Ishikawa (cell line): ENCODE results near the gene USP30.

ENCODE experiments used
- CEBPB ChIP-seq: IDR thresholded peaks from 2 replicates; pipeline ENCODE4 v1.6.1; 2012
- CREB1 ChIP-seq: IDR thresholded peaks from 2 replicates; pipeline ENCODE4 v1.6.1; 2012; ENCODE audit warnings: low read depth
- EGR1 ChIP-seq: IDR thresholded peaks from 2 replicates; pipeline ENCODE4 v1.6.1; 2012
- EP300 ChIP-seq: IDR thresholded peaks from 2 replicates; pipeline ENCODE4 v1.6.1; 2012; ENCODE audit warnings: borderline replicate concordance
- FOXM1 ChIP-seq: IDR thresholded peaks from 2 replicates; pipeline ENCODE4 v1.6.1; 2012; ENCODE audit warnings: low read depth, borderline replicate concordance
- MAX ChIP-seq: IDR thresholded peaks from 2 replicates; pipeline ENCODE4 v1.6.1; 2012
- NFIC ChIP-seq: IDR thresholded peaks from 2 replicates; pipeline ENCODE4 v1.6.1; 2012
- RAD21 ChIP-seq: IDR thresholded peaks from 2 replicates; pipeline ENCODE4 v1.6.1; 2012; ENCODE audit warnings: low read depth
- REST ChIP-seq: IDR thresholded peaks from 2 replicates; pipeline ENCODE4 v1.6.1; 2012; ENCODE audit warnings: low read depth, mild to moderate bottlenecking
- TAF1 ChIP-seq: IDR thresholded peaks from 2 replicates; pipeline ENCODE4 v1.6.1; 2012; ENCODE audit warnings: low read depth, mild to moderate bottlenecking
- TCF12 ChIP-seq: IDR thresholded peaks from 2 replicates; pipeline ENCODE4 v1.6.1; 2012; ENCODE audit warnings: low read depth
- TEAD4 ChIP-seq: IDR thresholded peaks from 2 replicates; pipeline ENCODE4 v1.6.1; 2012
- USF1 ChIP-seq: IDR thresholded peaks from 2 replicates; pipeline ENCODE4 v1.6.1; 2012
- YY1 ChIP-seq: IDR thresholded peaks from 2 replicates; pipeline ENCODE4 v1.6.1; 2012; ENCODE audit warnings: low read depth
- ZBTB7A ChIP-seq: IDR thresholded peaks from 2 replicates; pipeline ENCODE4 v1.6.1; 2012; ENCODE audit warnings: low read depth

USP30 gene

GRCh38 chr12:109092497-109093021 is 40.2 kb downstream of the USP30 start:
- TF ChIP-seq EP300 (no peak), TEAD4 (no peak), CEBPB (no peak), TCF12 (no peak), EGR1 (no peak), MAX (no peak), NFIC (no peak), TAF1 (no peak), RAD21 (no peak)

GRCh38 chr12:109093022-109093918 is 40.9 kb downstream of the USP30 start, which contains the start of gene ALKBH2:
TSS of gene ALKBH2 (minus strand) at chr12:109093472. CDS start at chr12:109092786, 686 bp downstream.
- TF ChIP-seq EGR1 (no peak), TCF12 (peak; percentile 57), ZBTB7A (no peak), CREB1 (peak; percentile 81), REST (no peak), CEBPB (peak; percentile 15; the same call in 1 of the 2 replicates), YY1 (peak; percentile 49; the same call in 1 of the 2 replicates), USF1 (peak; percentile 62; the same call in 1 of the 2 replicates), RAD21 (peak; percentile 96), FOXM1 (no peak), EP300 (peak; percentile 49; the same call in 1 of the 2 replicates), TEAD4 (peak; percentile 58), MAX (peak; percentile 100), NFIC (no peak), TAF1 (peak; percentile 52; the same call in 1 of the 2 replicates)

GRCh38 chr12:109097140-109097434 is 44.7 kb downstream of the USP30 start:
- TF ChIP-seq CREB1 (no peak), YY1 (no peak), CEBPB (no peak), EGR1 (no peak), MAX (no peak), TEAD4 (no peak)

GRCh38 chr12:109097435-109098182 is 45.2 kb downstream of the USP30 start, which contains the start of gene UNG:
TSS of gene UNG (plus strand) at chr12:109097597. CDS start at chr12:109097680, 83 bp downstream.
- TF ChIP-seq YY1 (peak; percentile 81; the same call in 1 of the 2 replicates), TCF12 (no peak), EP300 (no peak), FOXM1 (0 out of 2 replicates have a peak, but pooled peaks have one; percentile 54), TEAD4 (no peak; the same call in 1 of the 2 replicates), CEBPB (no peak), USF1 (peak; percentile 72), EGR1 (no peak), NFIC (no peak), CREB1 (0 out of 2 replicates have a peak, but pooled peaks have one; percentile 20), RAD21 (no peak), ZBTB7A (no peak), TAF1 (peak; percentile 61; the same call in 1 of the 2 replicates), REST (no peak), MAX (peak; percentile 98)
